ENCODE results near the gene EYA2.

Gene EYA2

DNA sequence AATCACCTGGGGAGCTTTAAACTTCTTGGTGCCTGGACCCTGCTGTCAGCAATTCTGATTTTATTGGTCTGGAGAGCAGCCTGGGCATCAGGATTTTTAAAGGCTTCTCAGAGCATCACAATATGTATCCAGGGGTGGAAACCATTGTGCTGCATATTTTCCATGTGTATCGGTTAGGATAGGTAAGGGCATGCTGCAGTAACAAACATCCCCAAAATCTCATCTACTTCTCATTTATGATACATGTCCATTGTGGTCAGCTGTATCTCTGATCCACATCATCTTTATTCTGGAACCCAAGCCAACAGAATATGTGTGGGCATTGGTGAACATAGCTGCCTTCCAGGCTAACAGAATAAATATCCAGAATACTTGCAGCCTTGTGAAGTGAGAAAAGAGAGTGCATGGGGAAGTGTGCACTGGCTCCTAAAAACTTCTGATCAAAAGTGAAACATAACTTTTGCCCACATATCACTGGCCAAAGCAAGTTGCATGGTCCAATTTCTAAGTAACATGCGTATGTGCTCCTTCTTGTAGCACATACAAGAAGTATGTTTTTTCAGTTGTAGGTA lies 246.8 kb downstream of the EYA2 start:
- Histone ChIP-seq H3K27me3 (replicated peaks; ENCODE audit: control insufficient read depth, insufficient read depth, low read length, poor library complexity, severe bottlenecking) (no peaks in the 10 kb centered on the region), H3K36me3 (ENCODE audit: control insufficient read depth, insufficient read depth, low read length) (no peaks in the 10 kb centered on the region), H3K4me3 (ENCODE audit: insufficient read depth, low read depth, low read length, poor library complexity, severe bottlenecking) (no peak overlapping the region), H3K9me3 (ENCODE audit: control insufficient read depth, low read length) (no peaks in the 10 kb centered on the region), H3K27ac (ENCODE audit: insufficient read depth, low read length, poor library complexity, severe bottlenecking) (no peak overlapping the region), H3K4me1 (ENCODE audit: control insufficient read depth, insufficient read depth, low read length, poor library complexity, severe bottlenecking) (no peaks in the 10 kb centered on the region)
- no peak for DNase-seq

DNA sequence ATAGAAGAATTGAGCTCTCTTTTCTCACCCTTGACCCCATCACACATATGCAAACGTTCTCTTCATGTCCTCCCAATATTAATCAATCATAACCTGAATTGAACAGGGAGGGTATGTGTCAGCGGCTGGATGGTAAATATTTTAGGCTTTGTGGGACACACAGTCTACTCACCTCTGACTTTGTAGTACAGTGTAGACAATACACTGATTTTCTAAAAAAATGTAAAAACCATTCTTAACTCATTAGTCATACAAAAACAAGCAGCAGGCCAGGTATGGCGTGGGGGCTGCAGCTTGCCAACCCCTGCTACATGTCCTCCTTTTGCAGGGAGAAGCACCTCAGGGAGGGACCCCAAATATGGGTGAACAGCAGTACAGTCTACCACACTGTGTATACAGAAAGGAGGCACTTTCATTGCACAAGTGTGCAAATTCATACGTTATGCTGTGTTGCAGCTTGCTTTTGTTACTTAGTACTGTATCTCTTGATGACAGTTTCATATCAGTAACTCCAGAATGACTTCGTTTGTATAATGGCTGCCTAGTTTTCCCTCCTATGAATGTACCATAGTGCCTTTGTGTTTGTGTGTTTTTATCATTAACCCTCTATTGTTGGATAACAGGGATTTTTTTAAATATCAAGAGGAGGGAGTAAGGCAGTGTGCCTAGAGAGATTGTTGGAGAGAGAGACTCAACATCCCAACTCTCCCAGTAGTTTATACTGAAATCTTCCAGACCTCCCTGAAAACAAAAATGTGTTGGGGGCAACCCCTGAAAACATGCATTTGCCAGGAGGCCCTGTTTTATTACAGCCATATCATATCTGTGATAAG lies 247.5 kb downstream of the EYA2 start:
- Histone ChIP-seq H3K27me3 (replicated peaks; ENCODE audit: control insufficient read depth, insufficient read depth, low read length, poor library complexity, severe bottlenecking) (no peaks in the 10 kb centered on the region), H3K27ac (ENCODE audit: insufficient read depth, low read length, poor library complexity, severe bottlenecking) (no peak overlapping the region), H3K4me1 (ENCODE audit: control insufficient read depth, insufficient read depth, low read length, poor library complexity, severe bottlenecking) (no peaks in the 10 kb centered on the region), H3K4me3 (ENCODE audit: insufficient read depth, low read depth, low read length, poor library complexity, severe bottlenecking) (no peak overlapping the region), H3K36me3 (ENCODE audit: control insufficient read depth, insufficient read depth, low read length) (no peaks in the 10 kb centered on the region), H3K9me3 (ENCODE audit: control insufficient read depth, low read length) (no peaks in the 10 kb centered on the region)
- DNase-seq: no peak

DNA sequence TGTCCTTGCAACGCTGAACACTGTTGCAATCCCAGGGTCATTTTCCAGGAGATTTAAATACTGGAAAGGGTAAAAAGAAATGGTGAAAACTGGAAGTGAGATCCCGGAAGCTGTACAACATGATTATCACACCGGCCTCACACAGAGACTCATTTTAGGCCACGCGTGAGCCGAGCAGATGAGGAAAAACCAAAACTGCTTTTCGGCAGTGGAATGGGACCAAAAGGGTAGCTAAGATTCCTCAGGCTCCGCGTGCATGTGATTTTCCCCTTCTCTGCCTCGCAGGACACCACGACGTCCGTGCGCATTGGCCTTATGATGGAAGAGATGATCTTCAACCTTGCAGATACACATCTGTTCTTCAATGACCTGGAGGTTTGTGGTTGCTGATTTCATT lies 248.1 kb downstream of the EYA2 start:
- Histone ChIP-seq H3K36me3 (ENCODE audit: control insufficient read depth, insufficient read depth, low read length) (no peaks in the 10 kb centered on the region), H3K4me1 (ENCODE audit: control insufficient read depth, insufficient read depth, low read length, poor library complexity, severe bottlenecking) (no peaks in the 10 kb centered on the region), H3K27ac (ENCODE audit: insufficient read depth, low read length, poor library complexity, severe bottlenecking) (no peak overlapping the region), H3K27me3 (replicated peaks; ENCODE audit: control insufficient read depth, insufficient read depth, low read length, poor library complexity, severe bottlenecking) (no peaks in the 10 kb centered on the region), H3K4me3 (ENCODE audit: insufficient read depth, low read depth, low read length, poor library complexity, severe bottlenecking) (no peak overlapping the region), H3K9me3 (ENCODE audit: control insufficient read depth, low read length) (no peaks in the 10 kb centered on the region)
- DNase-seq: no peak

DNA sequence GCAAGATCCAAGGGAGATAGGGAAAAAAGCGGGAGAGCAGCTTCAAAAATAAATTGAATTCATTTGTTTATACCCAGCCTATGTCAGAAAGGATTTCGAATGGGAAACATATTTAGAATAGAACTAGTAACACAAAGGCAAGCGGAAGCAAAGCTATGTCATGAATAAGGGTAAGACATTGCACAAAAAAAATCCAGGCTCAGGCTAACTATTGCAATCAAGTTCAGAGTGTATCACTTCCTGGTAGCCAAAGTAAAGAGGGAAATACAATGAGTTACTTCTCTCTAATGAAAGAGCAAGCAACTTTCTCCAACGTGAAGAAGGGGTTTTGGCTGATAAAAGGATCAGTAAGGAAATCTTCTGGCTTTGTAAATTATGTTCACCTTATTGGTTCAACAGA lies 249.0 kb downstream of the EYA2 start:
- Histone ChIP-seq H3K36me3 (ENCODE audit: control insufficient read depth, insufficient read depth, low read length) (no peaks in the 10 kb centered on the region), H3K4me3 (ENCODE audit: insufficient read depth, low read depth, low read length, poor library complexity, severe bottlenecking) (no peak overlapping the region), H3K4me1 (ENCODE audit: control insufficient read depth, insufficient read depth, low read length, poor library complexity, severe bottlenecking) (no peaks in the 10 kb centered on the region), H3K9me3 (ENCODE audit: control insufficient read depth, low read length) (no peaks in the 10 kb centered on the region), H3K27ac (ENCODE audit: insufficient read depth, low read length, poor library complexity, severe bottlenecking) (no peak overlapping the region), H3K27me3 (replicated peaks; ENCODE audit: control insufficient read depth, insufficient read depth, low read length, poor library complexity, severe bottlenecking) (no peaks in the 10 kb centered on the region)
- DNase-seq: no peak

DNA sequence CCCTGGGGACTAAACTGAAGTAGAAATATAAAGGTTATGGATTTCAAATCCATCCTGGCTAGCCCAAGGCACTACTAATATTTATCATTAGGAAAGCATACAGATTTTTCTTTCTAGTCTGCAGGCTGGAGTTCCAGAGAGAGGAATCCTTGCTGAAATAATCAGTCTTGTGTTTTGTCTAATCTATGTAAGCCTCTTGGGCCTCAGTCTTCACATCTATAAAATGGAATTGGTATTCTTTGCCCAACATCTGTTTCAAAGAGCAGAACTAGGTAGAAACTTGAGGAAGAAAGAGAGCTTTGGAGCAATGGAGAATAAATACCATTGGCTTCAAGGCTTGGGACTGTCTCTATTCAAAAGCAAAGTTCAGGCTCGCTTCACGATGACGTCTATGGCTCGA lies 249.8 kb downstream of the EYA2 start:
- H3K36me3 ChIP-seq (ENCODE audit: control insufficient read depth, insufficient read depth, low read length): no peaks in the 10 kb centered on the region
- no peak overlapping the region for H3K27ac ChIP-seq (ENCODE audit: insufficient read depth, low read length, poor library complexity, severe bottlenecking)
- H3K4me1 ChIP-seq (ENCODE audit: control insufficient read depth, insufficient read depth, low read length, poor library complexity, severe bottlenecking): no peaks in the 10 kb centered on the region
- no peaks in the 10 kb centered on the region for H3K27me3 ChIP-seq (replicated peaks; ENCODE audit: control insufficient read depth, insufficient read depth, low read length, poor library complexity, severe bottlenecking)
- H3K9me3 ChIP-seq (ENCODE audit: control insufficient read depth, low read length): no peaks in the 10 kb centered on the region
- H3K4me3 ChIP-seq (ENCODE audit: insufficient read depth, low read depth, low read length, poor library complexity, severe bottlenecking): no peak overlapping the region
- DNase-seq: no peak

DNA sequence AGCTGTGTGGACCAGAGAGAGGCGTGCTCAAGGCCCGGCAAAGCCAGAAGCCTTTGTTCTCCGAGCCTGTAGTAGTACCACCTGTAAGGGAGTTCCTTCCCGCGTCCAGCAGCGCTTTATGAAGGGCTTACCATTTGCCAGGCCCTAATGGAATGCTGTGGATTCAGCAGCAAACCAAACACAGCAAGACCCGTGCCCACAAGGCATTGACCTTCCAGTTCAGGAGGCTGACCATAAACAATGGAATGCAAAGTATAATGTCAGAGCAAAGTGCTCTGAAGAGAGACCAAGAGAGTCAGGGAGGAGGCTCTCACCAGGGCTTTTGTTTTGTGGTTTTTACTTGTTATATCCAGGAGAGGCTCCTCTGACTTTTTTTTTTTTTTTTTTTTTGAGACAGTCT lies 252.0 kb downstream of the EYA2 start:
- Histone ChIP-seq H3K4me3 (ENCODE audit: insufficient read depth, low read depth, low read length, poor library complexity, severe bottlenecking) (no peak overlapping the region), H3K27ac (ENCODE audit: insufficient read depth, low read length, poor library complexity, severe bottlenecking) (no peak overlapping the region), H3K36me3 (ENCODE audit: control insufficient read depth, insufficient read depth, low read length) (no peaks in the 10 kb centered on the region), H3K9me3 (ENCODE audit: control insufficient read depth, low read length) (no peaks in the 10 kb centered on the region), H3K4me1 (ENCODE audit: control insufficient read depth, insufficient read depth, low read length, poor library complexity, severe bottlenecking) (no peaks in the 10 kb centered on the region), H3K27me3 (replicated peaks; ENCODE audit: control insufficient read depth, insufficient read depth, low read length, poor library complexity, severe bottlenecking) (no peaks in the 10 kb centered on the region)
- no peak for DNase-seq

DNA sequence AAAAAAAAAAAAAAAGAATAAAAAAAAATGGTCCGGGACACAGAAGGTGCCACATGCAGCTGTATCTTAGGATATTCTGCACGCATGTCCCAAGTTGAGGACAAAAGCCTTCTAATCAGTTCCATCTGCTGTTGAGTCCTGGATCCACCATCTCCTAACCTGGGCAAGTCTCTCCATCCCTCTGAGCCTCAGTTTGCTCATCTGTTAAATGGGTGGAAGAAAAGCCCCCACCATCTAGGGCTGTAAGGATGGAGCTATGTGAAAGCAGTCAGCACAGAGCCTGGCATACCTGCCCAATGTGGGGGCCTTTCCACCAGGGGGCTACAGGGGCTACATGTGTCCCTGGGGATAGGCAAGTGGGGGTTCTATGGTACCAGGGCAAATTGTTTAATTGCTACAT lies 253.4 kb downstream of the EYA2 start:
- Histone ChIP-seq H3K4me1 (ENCODE audit: control insufficient read depth, insufficient read depth, low read length, poor library complexity, severe bottlenecking) (no peaks in the 10 kb centered on the region), H3K27ac (ENCODE audit: insufficient read depth, low read length, poor library complexity, severe bottlenecking) (no peak overlapping the region), H3K9me3 (ENCODE audit: control insufficient read depth, low read length) (no peaks in the 10 kb centered on the region), H3K27me3 (replicated peaks; ENCODE audit: control insufficient read depth, insufficient read depth, low read length, poor library complexity, severe bottlenecking) (no peaks in the 10 kb centered on the region), H3K4me3 (ENCODE audit: insufficient read depth, low read depth, low read length, poor library complexity, severe bottlenecking) (no peak overlapping the region), H3K36me3 (ENCODE audit: control insufficient read depth, insufficient read depth, low read length) (no peaks in the 10 kb centered on the region)
- no peak for DNase-seq

DNA sequence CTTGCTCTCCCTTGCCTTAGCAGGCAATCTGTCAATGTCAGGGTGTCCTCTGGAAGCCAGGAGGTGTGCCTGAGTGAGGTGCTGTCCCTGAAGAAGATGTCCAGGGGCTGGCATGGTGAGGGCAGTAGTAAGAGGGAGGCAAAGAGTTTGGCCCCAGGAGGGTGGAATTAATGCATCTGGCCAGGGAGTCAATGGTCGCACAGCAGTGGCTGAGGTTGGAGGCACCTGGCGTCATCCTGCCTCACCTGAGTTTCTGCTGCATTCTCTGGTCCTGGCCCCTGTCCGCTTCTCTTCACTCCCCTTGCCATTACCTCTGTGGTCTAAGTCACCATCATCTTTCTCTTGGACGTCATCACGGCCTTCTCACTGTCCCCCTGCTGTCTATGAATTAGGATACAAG lies 255.3 kb downstream of the EYA2 start:
- no peaks in the 10 kb centered on the region for H3K36me3 ChIP-seq (ENCODE audit: control insufficient read depth, insufficient read depth, low read length)
- H3K4me3 ChIP-seq (ENCODE audit: insufficient read depth, low read depth, low read length, poor library complexity, severe bottlenecking): no peak overlapping the region
- H3K4me1 ChIP-seq (ENCODE audit: control insufficient read depth, insufficient read depth, low read length, poor library complexity, severe bottlenecking): no peaks in the 10 kb centered on the region
- no peaks in the 10 kb centered on the region for H3K9me3 ChIP-seq (ENCODE audit: control insufficient read depth, low read length)
- no peak overlapping the region for H3K27ac ChIP-seq (ENCODE audit: insufficient read depth, low read length, poor library complexity, severe bottlenecking)
- no peak for DNase-seq
- no peaks in the 10 kb centered on the region for H3K27me3 ChIP-seq (replicated peaks; ENCODE audit: control insufficient read depth, insufficient read depth, low read length, poor library complexity, severe bottlenecking)

DNA sequence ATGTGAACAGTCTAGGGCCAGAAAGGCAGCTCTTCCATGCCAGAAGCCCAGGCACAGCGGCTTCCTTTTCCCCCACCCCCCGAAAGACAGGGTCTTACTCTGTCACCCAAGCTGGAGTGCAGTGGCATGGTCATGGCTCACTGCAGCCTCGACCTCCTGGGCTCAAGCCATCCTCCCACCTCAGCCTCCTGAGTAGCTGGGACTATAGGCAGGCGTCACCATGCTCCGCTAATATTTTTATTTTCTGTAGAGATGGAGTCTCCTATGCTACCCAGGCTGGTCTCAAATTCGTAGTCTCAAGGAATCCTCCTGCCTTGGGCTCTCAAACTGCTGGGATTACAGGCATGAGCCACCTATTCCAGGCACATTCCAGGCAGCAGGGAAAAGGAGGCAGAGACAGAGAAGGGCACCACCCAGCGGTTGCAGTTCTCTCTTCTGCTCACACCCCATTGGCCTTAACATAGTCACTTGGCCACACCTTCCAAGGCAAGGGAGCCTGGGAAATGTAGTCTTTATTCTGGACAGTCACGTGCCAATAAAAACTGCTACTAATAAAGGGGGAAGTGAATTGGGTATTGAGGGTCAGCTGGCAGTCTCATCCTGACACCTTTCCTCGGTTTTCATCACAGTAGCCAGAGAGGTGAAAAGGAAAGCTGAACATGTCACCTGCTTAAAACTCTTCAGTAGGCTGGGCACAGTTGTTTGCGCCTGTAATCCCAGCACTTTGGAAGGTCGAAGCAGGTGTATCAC lies 255.9 kb downstream of the EYA2 start:
- Histone ChIP-seq H3K27ac (ENCODE audit: insufficient read depth, low read length, poor library complexity, severe bottlenecking) (no peak overlapping the region), H3K4me3 (ENCODE audit: insufficient read depth, low read depth, low read length, poor library complexity, severe bottlenecking) (no peak overlapping the region), H3K36me3 (ENCODE audit: control insufficient read depth, insufficient read depth, low read length) (no peaks in the 10 kb centered on the region), H3K27me3 (replicated peaks; ENCODE audit: control insufficient read depth, insufficient read depth, low read length, poor library complexity, severe bottlenecking) (no peaks in the 10 kb centered on the region), H3K4me1 (ENCODE audit: control insufficient read depth, insufficient read depth, low read length, poor library complexity, severe bottlenecking) (no peaks in the 10 kb centered on the region), H3K9me3 (ENCODE audit: control insufficient read depth, low read length) (no peaks in the 10 kb centered on the region)
- DNase-seq: no peak

DNA sequence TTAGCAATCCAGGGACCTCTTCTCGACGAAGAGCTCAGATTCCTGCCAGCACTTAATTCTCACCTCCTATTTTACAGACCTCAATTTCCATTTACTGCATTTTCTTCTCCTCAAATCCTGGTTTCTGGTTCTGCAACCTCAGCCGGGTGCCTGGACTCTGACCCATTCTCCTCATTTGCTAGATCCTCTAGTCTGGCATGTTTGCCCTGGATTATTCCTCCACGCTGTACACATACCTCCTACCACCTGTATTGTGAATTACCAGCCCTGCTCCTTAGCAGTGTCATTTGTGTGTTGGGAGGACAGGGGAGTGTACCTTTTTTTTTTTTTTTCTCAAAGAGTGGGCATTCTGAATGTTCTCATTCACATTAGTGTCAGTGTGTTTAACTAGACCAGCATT lies 257.4 kb downstream of the EYA2 start:
- Histone ChIP-seq H3K36me3 (ENCODE audit: control insufficient read depth, insufficient read depth, low read length) (no peaks in the 10 kb centered on the region), H3K27ac (ENCODE audit: insufficient read depth, low read length, poor library complexity, severe bottlenecking) (no peak overlapping the region), H3K9me3 (ENCODE audit: control insufficient read depth, low read length) (no peaks in the 10 kb centered on the region), H3K4me1 (ENCODE audit: control insufficient read depth, insufficient read depth, low read length, poor library complexity, severe bottlenecking) (no peaks in the 10 kb centered on the region), H3K4me3 (ENCODE audit: insufficient read depth, low read depth, low read length, poor library complexity, severe bottlenecking) (no peak overlapping the region), H3K27me3 (replicated peaks; ENCODE audit: control insufficient read depth, insufficient read depth, low read length, poor library complexity, severe bottlenecking) (no peaks in the 10 kb centered on the region)
- DNase-seq: no peak

Data from effector memory CD4-positive, alpha-beta T cell (primary cell).